Stomach (tissue), 9 donors: ENCODE measurements around the gene SEMA4A. TPM values are rescaled to one million over a fixed set of nuclear protein-coding genes. Genes with fewer than 3 reads are reported as not detected.

Experiments
- DNase-seq, 2 donors: peaks; one replicate each; pipeline versions ENCODE4 v3.0.0 to v3.0.0-alpha.2; 2013 to 2019
- H3K27ac ChIP-seq, 5 donors: fragments of 200-600 bp in 4 of 5; sonication (generic) in 4 of 5; one replicate each; pipeline ENCODE4 v1.5.1; 2013 to 2019; ENCODE audit warnings: mild to moderate bottlenecking in 1 of 5, moderate library complexity in 1 of 5
- H3K27me3 ChIP-seq, 3 donors: fragments of 200-600 bp; sonication (generic); one replicate each; pipeline ENCODE4 v1.5.1; 2017 to 2019; ENCODE audit warnings: mixed run types in 1 of 3
- H3K36me3 ChIP-seq, 4 donors: fragments of 200-600 bp; sonication (generic); 1 replicate in 3 of 4; 2 replicates in 1 of 4; pipeline ENCODE4 v1.5.1; 2016 to 2019
- H3K4me1 ChIP-seq, 4 donors: fragments of 200-600 bp; sonication (generic); one replicate each; pipeline ENCODE4 v1.5.1; 2016 to 2019
- H3K4me3 ChIP-seq, 4 donors: fragments of 200-600 bp; sonication (generic) in 3 of 4; one replicate each; pipeline ENCODE4 v1.5.1; 2016 to 2019; ENCODE audit warnings: mild to moderate bottlenecking in 1 of 4
- H3K9me3 ChIP-seq, 4 donors: fragments of 200-600 bp; sonication (generic); one replicate each; pipeline ENCODE4 v1.5.1; 2016 to 2019
- CTCF ChIP-seq, 7 experiments: fragments of 450-650 bp in 4 of 7; fragments of 200-600 bp in 3 of 7; sonication (generic) in 3 of 7; IDR thresholded peaks; one replicate each; pipeline ENCODE4 v1.5.1; 2016 to 2019; ENCODE audit warnings: antibody characterized with exemption in 7 of 7, control low read depth in 2 of 7, mild to moderate bottlenecking in 1 of 7
- EP300 ChIP-seq: sonication (generic); formaldehyde crosslinking; IDR thresholded peaks from one replicate; pipeline ENCODE4 v1.6.1; 2017; ENCODE audit warnings: antibody characterized with exemption
- POLR2A ChIP-seq, 4 donors: fragments of 450-650 bp; IDR thresholded peaks; one replicate each; pipeline ENCODE4 v1.6.1; 2016; ENCODE audit warnings: antibody characterized with exemption in 4 of 4, control low read depth in 2 of 4, mild to moderate bottlenecking in 1 of 4, moderate library complexity in 1 of 4
- POLR2AphosphoS5 ChIP-seq, 3 donors: sonication (generic); formaldehyde crosslinking; IDR thresholded peaks; one replicate each; pipeline ENCODE4 v1.6.1; 2016; ENCODE audit warnings: antibody characterized with exemption in 3 of 3
- WGBS, 5 donors: extraction: QIAGEN DNeasy Blood & Tissue Kit in 3 of 5; methylation state at CpG; one replicate each; pipeline versions ENCODE4 v1.1.5 to v1.1.7; 2013 to 2018; 5-methylcytosine and 5-hydroxymethylcytosine counted together
- intact Hi-C: fragments of 100-400 bp; cut with DNase I; formaldehyde crosslinking; loops from one replicate; pipeline ENCODE4 v1.15.1; 2023; ENCODE audit warnings: low total_unique reads
- polyA plus RNA-seq, 3 donors: library from polyadenylated mRNA; stranded (reverse); fragments of 200-250 nt; gene quantifications; one replicate each; pipeline ENCODE4 v1.2.3, GENCODE V29; 2013
- total RNA-seq, 5 donors: library from RNA; depleted of rRNA; stranded (reverse); fragments of >200 nt; gene quantifications; one replicate each; pipeline versions ENCODE4 v1.1.0 to v1.2.3, GENCODE V29; 2014 to 2016
- donor health status: healthy with polysubstance abuse.
- donor health status: Bipolar disorder and iron deficiency.
- donor health status: healthy.

Gene SEMA4A
- total and polyA plus RNA-seq, 8 donors = 2.6 to 23.3 (median 6.8) TPM

- TF ChIP-seq POLR2A (IDR thresholded peaks at IDR 0.05) (no peak), POLR2AphosphoS5 (IDR thresholded peaks at IDR 0.05) (peak in 2 of 3 donors; percentile 12 to 37), CTCF (IDR thresholded peaks at IDR 0.05) (peak in 5 of 7 experiments; percentile 26 to 49 (median 48))
- Histone ChIP-seq H3K4me3 (no peak overlapping the region), H3K9me3 (no peaks in the 10 kb centered on the region), H3K27ac (peak overlapping the region in 3 of 5 donors; percentile 42 to 76 (median 43)), H3K4me1 (peaks cover 2 to 41% (median 24%) of the 10 kb centered on the region in 4 donors), H3K27me3 (no peaks in the 10 kb centered on the region), H3K36me3 (peaks cover 41 to 48% (median 45%) of the 10 kb centered on the region in 4 donors)
- DNase-seq = peak in 1 of 2 donors; percentile 60
- intact Hi-C loops = loop anchor here (5.0 kb wide), 1 partner anchor 86 kb away; no protein-coding TSS in a partner anchor
- WGBS, 5 donors = 46 to 58% (median 48%) methylated on average over 18 to 20 of the region's 20 CpGs
These were observed 12.3 kb upstream of the SEMA4A start for GRCh38 chr1:156140879-156141707.

GRCh38 chr1:156143765-156144489 is 9.5 kb upstream of the SEMA4A start:
- peak overlapping the region in 2 of 5 donors; percentile 26 to 42 for H3K27ac ChIP-seq
- TF ChIP-seq CTCF (IDR thresholded peaks at IDR 0.05) (no peak), POLR2A (IDR thresholded peaks at IDR 0.05) (no peak), POLR2AphosphoS5 (IDR thresholded peaks at IDR 0.05) (no peak), EP300 (no peak)
- WGBS, 5 donors = 62 to 73% (median 71%) methylated on average over 11 of the region's 11 CpGs
- H3K4me3 ChIP-seq = no peak overlapping the region
- intact Hi-C loops = loop anchor here (5.0 kb wide), 1 partner anchor 83 kb away; no protein-coding TSS in a partner anchor
- H3K27me3 ChIP-seq = no peaks in the 10 kb centered on the region
- H3K4me1 ChIP-seq = peaks cover 13 to 59% (median 40%) of the 10 kb centered on the region in 4 donors
- DNase-seq = no peak
- H3K9me3 ChIP-seq = no peaks in the 10 kb centered on the region
- peaks cover 13 to 20% (median 16%) of the 10 kb centered on the region in 4 donors for H3K36me3 ChIP-seq

GRCh38 chr1:156144742-156145141 is 8.6 kb upstream of the SEMA4A start:
- TF ChIP-seq CTCF (IDR thresholded peaks at IDR 0.05) (no peak), EP300 (no peak), POLR2AphosphoS5 (IDR thresholded peaks at IDR 0.05) (no peak), POLR2A (IDR thresholded peaks at IDR 0.05) (no peak)
- Histone ChIP-seq H3K4me3 (no peak overlapping the region), H3K4me1 (peaks cover 13 to 54% (median 36%) of the 10 kb centered on the region in 4 donors), H3K36me3 (peaks cover 4 to 12% (median 9%) of the 10 kb centered on the region in 4 donors), H3K27ac (peak overlapping the region in 1 of 5 donors; percentile 42), H3K27me3 (peaks cover 0 to 4% (median 4%) of the 10 kb centered on the region in 3 donors), H3K9me3 (no peaks in the 10 kb centered on the region)
- DNase-seq = no peak
- WGBS, 5 donors = 55 to 69% (median 58%) methylated on average over 5 of the region's 5 CpGs
- intact Hi-C loops = loop anchor here (5.0 kb wide), 1 partner anchor 83 kb away; no protein-coding TSS in a partner anchor

GRCh38 chr1:156145650-156146019 is 7.8 kb upstream of the SEMA4A start:
- intact Hi-C loops = no loop called here
- Histone ChIP-seq H3K9me3 (no peaks in the 10 kb centered on the region), H3K27ac (peak overlapping the region in 1 of 5 donors; percentile 57), H3K4me1 (peaks cover 13 to 49% (median 30%) of the 10 kb centered on the region in 4 donors), H3K36me3 (peaks cover 0 to 3% (median 0%) of the 10 kb centered on the region in 4 donors), H3K4me3 (no peak overlapping the region), H3K27me3 (peaks cover 0 to 13% (median 5%) of the 10 kb centered on the region in 3 donors)
- peak in 1 of 2 donors; percentile 1 for DNase-seq
- 59 to 72% (median 67%) methylated on average over 2 of the region's 2 CpGs for WGBS, 5 donors
- TF ChIP-seq CTCF (IDR thresholded peaks at IDR 0.05) (no peak), POLR2AphosphoS5 (IDR thresholded peaks at IDR 0.05) (no peak), POLR2A (IDR thresholded peaks at IDR 0.05) (no peak), EP300 (no peak)
